GM12892 (cell line): Measurements from ENCODE around the gene KRT15.

Experiments used
- DNase-seq: peaks from one replicate; pipeline ENCODE4 v3.0.0; 2011; ENCODE audit not compliant: insufficient read length
- FAIRE-seq: peaks from 2 replicates; lab custom pipeline; 2011; peaks lifted over from hg19 to GRCh38; lab: Jason Lieb, UNC
- POLR2A ChIP-seq: IDR thresholded peaks from 2 replicates; pipeline ENCODE4 v1.6.1; 2011; ENCODE audit warnings: low read depth, low read length, control low read depth
- POLR2AphosphoS5 ChIP-seq: IDR thresholded peaks from 2 replicates; pipeline ENCODE4 v1.6.1; 2011; ENCODE audit warnings: low read depth, low read length, control low read depth
- TAF1 ChIP-seq: IDR thresholded peaks from 2 replicates; pipeline ENCODE4 v1.6.1; 2011; ENCODE audit warnings: low read depth, mild to moderate bottlenecking, control low read depth, low read length, borderline replicate concordance

The KRT15 gene

GRCh38 chr17:41480136-41480535 lies 38.6 kb downstream of the KRT15 start:
- DNase-seq (no peak), FAIRE-seq (no peak)
- TF ChIP-seq POLR2A (no peak), TAF1 (no peak), POLR2AphosphoS5 (no peak)

GRCh38 chr17:41478237-41478636 lies 40.5 kb downstream of the KRT15 start:
- TF ChIP-seq POLR2A (no peak), POLR2AphosphoS5 (no peak), TAF1 (no peak)
- DNase-seq = no peak

DNA sequence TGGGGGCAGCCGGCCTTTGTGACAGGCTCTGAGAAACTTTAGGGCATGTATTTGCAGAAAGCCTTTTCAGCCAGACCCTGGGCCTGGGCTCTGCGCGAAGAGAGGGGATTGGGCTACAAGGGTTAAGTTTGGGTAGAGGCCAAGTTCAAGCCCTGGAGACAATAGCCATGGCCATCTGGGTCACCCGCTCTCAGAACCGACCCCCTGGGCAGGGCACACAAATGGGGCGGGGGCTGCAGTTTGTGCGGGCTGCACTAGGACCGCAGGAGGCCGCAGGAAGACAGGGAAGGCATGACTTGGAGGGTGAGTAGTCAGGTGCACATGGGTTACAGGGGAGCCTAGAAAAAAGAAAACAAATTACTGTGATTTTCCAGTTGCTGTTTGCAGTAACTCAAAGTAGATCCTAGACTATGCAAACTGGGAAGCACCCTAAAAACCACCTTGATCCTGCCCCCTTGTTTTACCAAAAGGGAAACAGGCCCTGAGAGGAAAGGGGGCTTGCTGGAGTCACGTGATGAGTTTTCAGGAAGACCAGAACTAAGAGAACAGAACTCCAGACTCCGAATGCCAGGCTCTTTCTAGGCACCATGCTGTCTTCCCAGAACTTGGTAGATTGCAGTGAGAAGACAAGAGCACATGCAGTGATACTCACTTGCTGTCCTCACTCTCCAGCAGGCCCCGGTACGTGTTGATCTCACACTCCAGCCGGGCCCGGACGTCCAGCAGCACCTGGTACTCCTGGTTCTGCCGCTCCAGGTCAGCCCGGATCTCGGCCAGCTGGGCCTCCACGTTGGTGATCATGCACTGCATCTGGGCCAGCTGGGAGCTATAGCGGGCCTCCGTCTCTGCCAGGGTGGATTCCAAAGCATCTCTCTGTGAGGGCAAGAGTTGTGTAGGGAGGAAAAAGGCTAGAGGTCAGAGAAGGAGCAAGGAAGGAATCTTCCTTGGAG lies 41.5 kb downstream of the KRT15 start:
- no peak for TF ChIP-seq POLR2A
- TF ChIP-seq TAF1 = no peak
- no peak for TF ChIP-seq POLR2AphosphoS5
- DNase-seq (no peak), FAIRE-seq (no peak)

More at GRCh38 chr17:41478237-41478636, 40.5 kb downstream of the KRT15 start:
- no peak for FAIRE-seq

DNA sequence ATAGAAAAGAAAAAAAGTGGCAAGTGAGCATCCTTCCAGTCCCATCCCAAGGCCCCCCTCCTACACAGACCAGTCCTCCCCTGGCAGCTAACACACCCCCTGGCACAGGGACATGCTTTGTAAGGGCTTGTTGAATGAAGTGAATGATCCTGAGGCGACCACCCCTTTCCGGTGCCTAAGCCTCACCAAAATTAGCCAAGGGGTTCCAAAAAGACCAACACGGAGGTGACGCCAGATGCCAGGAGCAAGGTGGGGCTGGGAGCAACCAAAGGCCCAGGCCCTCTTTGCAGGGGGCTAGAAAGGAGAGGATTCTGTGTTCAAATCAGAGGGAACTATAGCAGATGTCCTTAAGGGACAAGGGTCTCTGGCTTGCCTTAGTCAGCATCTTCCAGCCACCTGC lies 43.3 kb downstream of the KRT15 start:
- FAIRE-seq = no peak
- TF ChIP-seq POLR2AphosphoS5 = no peak
- no peak for TF ChIP-seq POLR2A
- no peak for TF ChIP-seq TAF1
- DNase-seq = no peak

DNA sequence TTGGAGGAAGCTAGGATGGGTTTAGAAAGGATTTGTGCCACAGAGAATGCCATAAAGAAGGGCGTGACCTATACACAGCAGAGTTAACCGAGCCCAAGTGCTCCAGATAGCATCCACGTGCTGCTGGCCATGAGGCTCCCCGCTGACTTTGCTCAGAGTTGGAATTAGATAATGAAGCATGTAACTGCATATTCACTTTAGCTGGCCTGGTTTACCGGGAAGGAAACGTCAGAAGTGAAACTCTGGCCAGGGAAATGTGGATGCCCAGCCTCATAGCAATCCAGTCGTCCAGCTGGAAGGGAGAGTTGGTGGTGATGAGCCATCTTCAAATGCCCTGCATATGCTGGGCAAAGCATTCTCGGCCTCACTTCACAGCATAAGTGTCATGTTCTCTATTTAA lies 43.8 kb downstream of the KRT15 start:
- TF ChIP-seq POLR2A = no peak
- TF ChIP-seq TAF1 = no peak
- no peak for TF ChIP-seq POLR2AphosphoS5
- DNase-seq (no peak), FAIRE-seq (no peak)

GRCh38 chr17:41468346-41468745 lies 50.3 kb downstream of the KRT15 start:
- no peak for FAIRE-seq
- DNase-seq = no peak
- no peak for TF ChIP-seq TAF1
- TF ChIP-seq POLR2AphosphoS5 = no peak
- TF ChIP-seq POLR2A = no peak

DNA sequence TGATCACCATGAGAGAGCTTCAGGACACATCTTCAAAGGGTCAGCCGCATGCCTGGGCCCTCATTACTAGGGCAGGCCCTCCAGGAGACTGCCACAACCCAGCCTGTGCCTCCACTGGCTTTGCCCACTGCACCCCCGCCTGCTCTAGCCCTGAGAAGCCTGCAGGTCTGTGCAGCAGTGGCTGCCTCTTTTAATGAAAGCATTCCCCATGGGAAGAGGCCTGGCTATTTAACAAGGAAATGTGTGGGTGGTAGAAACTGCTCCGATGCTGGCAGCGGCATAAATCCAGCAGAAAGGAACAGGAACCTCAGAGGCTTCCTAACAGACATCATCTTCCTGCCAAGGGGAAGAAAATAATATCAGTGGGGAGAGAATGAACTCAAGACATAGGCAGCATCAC lies 51.1 kb downstream of the KRT15 start:
- no peak for DNase-seq

GRCh38 chr17:41466988-41467387 lies 51.7 kb downstream of the KRT15 start, which contains the start of gene KRT32:
Gene KRT32, minus strand, starts transcription at chr17:41467386. Its CDS starts 61 bp downstream, at chr17:41467325.
- DNase-seq = no peak
- TF ChIP-seq TAF1 (no peak), POLR2AphosphoS5 (no peak), POLR2A (no peak)
- FAIRE-seq = no peak

More for the DNA sequence above, 51.1 kb downstream of the KRT15 start:
- TF ChIP-seq TAF1 (no peak), POLR2AphosphoS5 (no peak), POLR2A (no peak)
- no peak for FAIRE-seq

DNA sequence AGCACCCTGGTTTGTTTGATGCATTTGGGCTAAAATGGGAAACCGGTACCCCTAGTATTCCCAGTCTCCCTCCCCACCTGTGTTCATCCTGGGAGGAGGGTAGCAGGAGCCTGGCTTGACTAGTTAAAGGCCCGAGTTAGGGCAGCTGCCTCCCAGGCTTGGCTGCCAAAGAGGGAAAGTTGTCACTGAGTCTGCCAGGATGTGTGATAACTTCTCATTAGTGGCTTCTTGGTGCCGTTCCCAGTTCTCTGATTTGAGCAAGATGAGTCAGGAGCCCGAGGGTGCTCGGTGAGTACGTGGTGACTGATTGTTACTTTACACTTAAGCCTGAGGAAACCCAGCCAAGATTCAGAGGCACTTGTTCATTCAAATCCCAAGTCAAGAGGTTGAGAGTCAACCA lies 54.0 kb downstream of the KRT15 start:
- FAIRE-seq = no peak
- DNase-seq = no peak
- TF ChIP-seq POLR2A (no peak), TAF1 (no peak), POLR2AphosphoS5 (no peak)

GRCh38 chr17:41464173-41464572 lies 54.5 kb downstream of the KRT15 start:
- no peak for FAIRE-seq

GRCh38 chr17:41463746-41464145 lies 54.9 kb downstream of the KRT15 start:
- DNase-seq (no peak), FAIRE-seq (no peak)
- no peak for TF ChIP-seq POLR2A
- TF ChIP-seq TAF1 = no peak
- no peak for TF ChIP-seq POLR2AphosphoS5

More at GRCh38 chr17:41464173-41464572, 54.5 kb downstream of the KRT15 start:
- no peak for DNase-seq
- TF ChIP-seq POLR2AphosphoS5 (no peak), POLR2A (no peak), TAF1 (no peak)
